ENCODE results near the gene VARS2.

DNA sequence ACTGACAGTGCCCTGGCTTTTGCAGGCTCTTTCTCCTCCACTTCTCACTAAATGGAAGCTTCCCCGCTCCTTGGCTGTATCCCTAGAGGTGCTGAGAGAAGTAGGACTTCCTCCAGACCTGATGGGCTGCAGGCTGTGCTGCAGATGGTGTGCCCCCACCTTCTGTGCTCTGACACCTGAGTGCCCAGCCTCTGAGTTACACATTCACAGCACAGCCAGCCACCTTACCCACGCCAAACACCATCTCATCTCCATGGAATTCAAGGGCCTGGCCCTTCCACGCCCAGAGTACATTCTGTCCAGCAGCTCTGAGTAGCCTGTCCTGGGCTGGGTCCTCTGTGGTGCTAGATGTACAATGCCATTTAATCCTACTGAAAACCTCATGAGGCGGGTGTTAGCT, 12.6 kb downstream of the VARS2 start:
- TF ChIP-seq ZNF70 (CRISPR knock-in tag; IDR thresholded peaks at IDR 0.05), result no peak
- TF ChIP-seq, protein P1, sequence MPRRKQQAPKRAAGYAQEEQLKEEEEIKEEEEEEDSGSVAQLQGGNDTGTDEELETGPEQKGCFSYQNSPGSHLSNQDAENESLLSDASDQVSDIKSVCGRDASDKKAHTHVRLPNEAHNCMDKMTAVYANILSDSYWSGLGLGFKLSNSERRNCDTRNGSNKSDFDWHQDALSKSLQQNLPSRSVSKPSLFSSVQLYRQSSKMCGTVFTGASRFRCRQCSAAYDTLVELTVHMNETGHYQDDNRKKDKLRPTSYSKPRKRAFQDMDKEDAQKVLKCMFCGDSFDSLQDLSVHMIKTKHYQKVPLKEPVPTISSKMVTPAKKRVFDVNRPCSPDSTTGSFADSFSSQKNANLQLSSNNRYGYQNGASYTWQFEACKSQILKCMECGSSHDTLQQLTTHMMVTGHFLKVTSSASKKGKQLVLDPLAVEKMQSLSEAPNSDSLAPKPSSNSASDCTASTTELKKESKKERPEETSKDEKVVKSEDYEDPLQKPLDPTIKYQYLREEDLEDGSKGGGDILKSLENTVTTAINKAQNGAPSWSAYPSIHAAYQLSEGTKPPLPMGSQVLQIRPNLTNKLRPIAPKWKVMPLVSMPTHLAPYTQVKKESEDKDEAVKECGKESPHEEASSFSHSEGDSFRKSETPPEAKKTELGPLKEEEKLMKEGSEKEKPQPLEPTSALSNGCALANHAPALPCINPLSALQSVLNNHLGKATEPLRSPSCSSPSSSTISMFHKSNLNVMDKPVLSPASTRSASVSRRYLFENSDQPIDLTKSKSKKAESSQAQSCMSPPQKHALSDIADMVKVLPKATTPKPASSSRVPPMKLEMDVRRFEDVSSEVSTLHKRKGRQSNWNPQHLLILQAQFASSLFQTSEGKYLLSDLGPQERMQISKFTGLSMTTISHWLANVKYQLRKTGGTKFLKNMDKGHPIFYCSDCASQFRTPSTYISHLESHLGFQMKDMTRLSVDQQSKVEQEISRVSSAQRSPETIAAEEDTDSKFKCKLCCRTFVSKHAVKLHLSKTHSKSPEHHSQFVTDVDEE (CRISPR knock-in tag; IDR thresholded peaks at IDR 0.05), result no peak
- TF ChIP-seq ZC3H10 (CRISPR knock-in tag; IDR thresholded peaks at IDR 0.05), result no peak
- TF ChIP-seq ESRRG (CRISPR knock-in tag; IDR thresholded peaks at IDR 0.05), result no peak
- TF ChIP-seq CSRNP3 (CRISPR knock-in tag; IDR thresholded peaks at IDR 0.05), result no peak
- no peak for TF ChIP-seq OSR1 (CRISPR knock-in tag; IDR thresholded peaks at IDR 0.05)
- TF ChIP-seq, protein P2, sequence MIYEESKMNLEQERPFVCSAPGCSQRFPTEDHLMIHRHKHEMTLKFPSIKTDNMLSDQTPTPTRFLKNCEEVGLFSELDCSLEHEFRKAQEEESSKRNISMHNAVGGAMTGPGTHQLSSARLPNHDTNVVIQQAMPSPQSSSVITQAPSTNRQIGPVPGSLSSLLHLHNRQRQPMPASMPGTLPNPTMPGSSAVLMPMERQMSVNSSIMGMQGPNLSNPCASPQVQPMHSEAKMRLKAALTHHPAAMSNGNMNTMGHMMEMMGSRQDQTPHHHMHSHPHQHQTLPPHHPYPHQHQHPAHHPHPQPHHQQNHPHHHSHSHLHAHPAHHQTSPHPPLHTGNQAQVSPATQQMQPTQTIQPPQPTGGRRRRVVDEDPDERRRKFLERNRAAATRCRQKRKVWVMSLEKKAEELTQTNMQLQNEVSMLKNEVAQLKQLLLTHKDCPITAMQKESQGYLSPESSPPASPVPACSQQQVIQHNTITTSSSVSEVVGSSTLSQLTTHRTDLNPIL (CRISPR knock-in tag; IDR thresholded peaks at IDR 0.05; ENCODE audit: low read depth), result no peak
- TF ChIP-seq SNAI2 (CRISPR knock-in tag; IDR thresholded peaks at IDR 0.05), result no peak

Measured in SK-N-SH treated with all-trans-retinoic acid at 6 μM for 48 hours (cell line).